Astrocyte (in vitro differentiated cells and primary cell): ENCODE measurements around the gene CD48. TPM values are rescaled to one million over a fixed set of nuclear protein-coding genes. Genes with fewer than 3 reads are reported as not detected.

Experiments
- DNase-seq: peaks from one replicate; pipeline ENCODE4 v3.0.0-alpha.2; 2010; ENCODE audit warnings: low read depth
- FAIRE-seq: peaks from 2 replicates; lab custom pipeline; 2011; peaks lifted over from hg19 to GRCh38; lab: Jason Lieb, UNC
- H2AFZ ChIP-seq: 2 replicates; pipeline ENCODE4 v1.6.0; 2012; ENCODE audit warnings: low read depth, low read length, inconsistent platforms
- H3K27ac ChIP-seq: 2 replicates; pipeline ENCODE4 v1.5.1; 2011; ENCODE audit warnings: low read depth, low read length, inconsistent platforms
- H3K27me3 ChIP-seq: 2 replicates; pipeline ENCODE4 v1.6.0; 2011; ENCODE audit warnings: low read length, inconsistent platforms; ENCODE audit not compliant: insufficient read depth
- H3K36me3 ChIP-seq: 2 replicates; pipeline ENCODE4 v1.5.1; 2011; ENCODE audit warnings: low read length, inconsistent platforms; ENCODE audit not compliant: insufficient read depth
- H3K4me1 ChIP-seq: 2 replicates; pipeline ENCODE4 v1.5.1; 2011; ENCODE audit warnings: low read length, inconsistent platforms; ENCODE audit not compliant: insufficient read depth
- H3K4me2 ChIP-seq: 2 replicates; pipeline ENCODE4 v1.6.0; 2012; ENCODE audit warnings: low read length, inconsistent platforms
- H3K4me3 ChIP-seq: 2 replicates; pipeline ENCODE4 v1.5.1; 2011; ENCODE audit warnings: low read depth, mild to moderate bottlenecking, low read length, inconsistent platforms; ENCODE audit not compliant: insufficient read depth
- H3K79me2 ChIP-seq: 2 replicates; pipeline ENCODE4 v1.6.0; 2012; ENCODE audit warnings: mild to moderate bottlenecking, low read length, inconsistent platforms; ENCODE audit not compliant: insufficient read depth
- H3K9ac ChIP-seq: 2 replicates; pipeline ENCODE4 v1.6.0; 2012; ENCODE audit warnings: mild to moderate bottlenecking, low read length, inconsistent platforms
- H3K9me3 ChIP-seq: 2 replicates; pipeline ENCODE4 v1.5.1; 2012; ENCODE audit warnings: low read depth, mild to moderate bottlenecking, low read length, inconsistent platforms; ENCODE audit not compliant: insufficient read depth
- H4K20me1 ChIP-seq: 2 replicates; pipeline ENCODE4 v1.6.0; 2012; ENCODE audit warnings: low read length, inconsistent platforms; ENCODE audit not compliant: insufficient read depth
- H3K27ac Mint-ChIP-seq: one replicate; pipeline ENCODE4 v1.8.0; 2021; ENCODE audit warnings: mild to moderate bottlenecking, mixed read lengths; ENCODE audit not compliant: unreplicated experiment
- H3K27me3 Mint-ChIP-seq: one replicate; pipeline ENCODE4 v1.8.0; 2021; ENCODE audit warnings: low read depth, mixed read lengths; ENCODE audit not compliant: unreplicated experiment
- H3K36me3 Mint-ChIP-seq: one replicate; pipeline ENCODE4 v1.8.0; 2021; ENCODE audit warnings: low read depth, mixed read lengths; ENCODE audit not compliant: unreplicated experiment
- H3K4me1 Mint-ChIP-seq: one replicate; pipeline ENCODE4 v1.8.0; 2021; ENCODE audit warnings: low read depth, mixed read lengths; ENCODE audit not compliant: unreplicated experiment
- H3K4me3 Mint-ChIP-seq: one replicate; pipeline ENCODE4 v1.8.0; 2021; ENCODE audit warnings: mild to moderate bottlenecking, moderate library complexity, mixed read lengths; ENCODE audit not compliant: unreplicated experiment
- H3K9me3 Mint-ChIP-seq: one replicate; pipeline ENCODE4 v1.8.0; 2021; ENCODE audit warnings: mild to moderate bottlenecking, mixed read lengths; ENCODE audit not compliant: unreplicated experiment
- EZH2 ChIP-seq: IDR thresholded peaks from 2 replicates; pipeline ENCODE4 v1.6.1; 2012; ENCODE audit warnings: mild to moderate bottlenecking, low read length, inconsistent platforms; ENCODE audit not compliant: insufficient read depth
- total RNA-seq: library from RNA; stranded (reverse); gene quantifications from 2 replicates; pipeline ENCODE4 v1.2.1, GENCODE V29; 2021
- TF ChIP-seq, protein P1 (sequence below): IDR thresholded peaks from 2 replicates; pipeline ENCODE4 v1.5.1; 2011; ENCODE audit warnings: low read depth, mild to moderate bottlenecking, inconsistent platforms, low read length, moderate library complexity; ENCODE audit not compliant: insufficient read depth

Gene CD48
- total RNA-seq, 1 donor from 2014 or later, result not detected

DNA sequence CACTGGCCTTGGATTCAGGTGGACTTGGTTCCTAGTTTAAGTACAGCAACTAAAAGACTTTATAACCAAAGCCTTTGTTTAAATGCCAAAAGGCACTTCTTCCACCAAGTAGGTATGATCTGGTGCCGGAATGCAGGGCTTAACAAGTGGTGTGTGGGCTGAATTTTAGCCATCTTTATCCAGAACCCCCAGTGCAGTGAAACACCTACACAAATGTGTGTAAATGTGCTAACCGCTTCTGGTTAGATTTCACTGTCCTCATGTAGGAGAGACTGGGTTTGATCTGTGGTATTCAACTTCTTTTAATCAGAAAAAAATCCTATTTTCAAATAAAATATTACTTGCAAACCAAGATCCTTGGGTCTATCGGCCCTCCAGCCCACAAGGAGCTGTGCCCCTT lies 75.1 kb downstream of the CD48 start:
- H3K4me2 ChIP-seq, result no peak overlapping the region
- H3K4me1 ChIP-seq, result no peaks in the 10 kb centered on the region
- TF ChIP-seq, protein P1, sequence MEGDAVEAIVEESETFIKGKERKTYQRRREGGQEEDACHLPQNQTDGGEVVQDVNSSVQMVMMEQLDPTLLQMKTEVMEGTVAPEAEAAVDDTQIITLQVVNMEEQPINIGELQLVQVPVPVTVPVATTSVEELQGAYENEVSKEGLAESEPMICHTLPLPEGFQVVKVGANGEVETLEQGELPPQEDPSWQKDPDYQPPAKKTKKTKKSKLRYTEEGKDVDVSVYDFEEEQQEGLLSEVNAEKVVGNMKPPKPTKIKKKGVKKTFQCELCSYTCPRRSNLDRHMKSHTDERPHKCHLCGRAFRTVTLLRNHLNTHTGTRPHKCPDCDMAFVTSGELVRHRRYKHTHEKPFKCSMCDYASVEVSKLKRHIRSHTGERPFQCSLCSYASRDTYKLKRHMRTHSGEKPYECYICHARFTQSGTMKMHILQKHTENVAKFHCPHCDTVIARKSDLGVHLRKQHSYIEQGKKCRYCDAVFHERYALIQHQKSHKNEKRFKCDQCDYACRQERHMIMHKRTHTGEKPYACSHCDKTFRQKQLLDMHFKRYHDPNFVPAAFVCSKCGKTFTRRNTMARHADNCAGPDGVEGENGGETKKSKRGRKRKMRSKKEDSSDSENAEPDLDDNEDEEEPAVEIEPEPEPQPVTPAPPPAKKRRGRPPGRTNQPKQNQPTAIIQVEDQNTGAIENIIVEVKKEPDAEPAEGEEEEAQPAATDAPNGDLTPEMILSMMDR, result no peak
- no peak for TF ChIP-seq EZH2
- Mint-ChIP-seq H3K9me3 (peaks cover 2% of the 10 kb centered on the region), H3K4me1 (peaks cover 35% of the 10 kb centered on the region), H3K27ac (no peak overlapping the region), H3K4me3 (no peak overlapping the region), H3K36me3 (no peaks in the 10 kb centered on the region), H3K27me3 (no peaks in the 10 kb centered on the region)
- H2AFZ ChIP-seq, result no peak overlapping the region
- H3K27me3 ChIP-seq, result no peaks in the 10 kb centered on the region
- H3K36me3 ChIP-seq, result no peaks in the 10 kb centered on the region
- no peaks in the 10 kb centered on the region for H4K20me1 ChIP-seq
- H3K4me3 ChIP-seq, result no peak overlapping the region
- no peak for FAIRE-seq
- H3K79me2 ChIP-seq, result no peaks in the 10 kb centered on the region
- no peaks in the 10 kb centered on the region for H3K9me3 ChIP-seq
- H3K9ac ChIP-seq, result no peak overlapping the region
- no peak for DNase-seq
- no peak overlapping the region for H3K27ac ChIP-seq

DNA sequence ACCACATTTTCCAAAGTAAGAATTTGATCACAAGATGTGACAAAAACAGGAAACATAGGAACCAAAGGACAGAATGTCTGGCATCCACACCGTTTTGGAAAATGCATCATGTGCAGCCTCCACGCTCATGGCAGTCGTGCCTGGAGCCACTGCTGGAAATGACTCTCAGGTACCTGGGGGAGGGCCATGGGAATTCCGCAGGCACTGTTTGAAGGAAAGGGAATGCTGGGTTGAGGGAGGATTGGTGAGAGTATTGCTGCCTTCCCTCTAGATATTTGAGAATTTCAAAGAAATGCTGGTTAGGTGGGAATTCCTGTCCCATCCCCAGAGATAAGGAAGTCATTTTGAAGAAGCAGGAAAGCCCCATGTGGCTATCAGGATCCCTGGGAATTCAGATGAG lies 75.5 kb downstream of the CD48 start:
- Histone ChIP-seq H3K27me3 (no peaks in the 10 kb centered on the region), H3K4me2 (no peak overlapping the region), H3K9me3 (no peaks in the 10 kb centered on the region), H3K36me3 (no peaks in the 10 kb centered on the region), H3K9ac (no peak overlapping the region), H4K20me1 (no peaks in the 10 kb centered on the region), H3K79me2 (no peaks in the 10 kb centered on the region), H3K4me1 (no peaks in the 10 kb centered on the region), H3K27ac (no peak overlapping the region), H2AFZ (no peak overlapping the region), H3K4me3 (no peak overlapping the region)
- no peaks in the 10 kb centered on the region for H3K36me3 Mint-ChIP-seq
- no peak for TF ChIP-seq EZH2
- TF ChIP-seq, protein P1, result no peak
- FAIRE-seq, result no peak
- H3K4me3 Mint-ChIP-seq, result no peak overlapping the region
- H3K27ac Mint-ChIP-seq, result no peak overlapping the region
- DNase-seq, result no peak
- no peaks in the 10 kb centered on the region for H3K27me3 Mint-ChIP-seq
- H3K9me3 Mint-ChIP-seq, result peaks cover 2% of the 10 kb centered on the region
- H3K4me1 Mint-ChIP-seq, result peaks cover 35% of the 10 kb centered on the region

DNA sequence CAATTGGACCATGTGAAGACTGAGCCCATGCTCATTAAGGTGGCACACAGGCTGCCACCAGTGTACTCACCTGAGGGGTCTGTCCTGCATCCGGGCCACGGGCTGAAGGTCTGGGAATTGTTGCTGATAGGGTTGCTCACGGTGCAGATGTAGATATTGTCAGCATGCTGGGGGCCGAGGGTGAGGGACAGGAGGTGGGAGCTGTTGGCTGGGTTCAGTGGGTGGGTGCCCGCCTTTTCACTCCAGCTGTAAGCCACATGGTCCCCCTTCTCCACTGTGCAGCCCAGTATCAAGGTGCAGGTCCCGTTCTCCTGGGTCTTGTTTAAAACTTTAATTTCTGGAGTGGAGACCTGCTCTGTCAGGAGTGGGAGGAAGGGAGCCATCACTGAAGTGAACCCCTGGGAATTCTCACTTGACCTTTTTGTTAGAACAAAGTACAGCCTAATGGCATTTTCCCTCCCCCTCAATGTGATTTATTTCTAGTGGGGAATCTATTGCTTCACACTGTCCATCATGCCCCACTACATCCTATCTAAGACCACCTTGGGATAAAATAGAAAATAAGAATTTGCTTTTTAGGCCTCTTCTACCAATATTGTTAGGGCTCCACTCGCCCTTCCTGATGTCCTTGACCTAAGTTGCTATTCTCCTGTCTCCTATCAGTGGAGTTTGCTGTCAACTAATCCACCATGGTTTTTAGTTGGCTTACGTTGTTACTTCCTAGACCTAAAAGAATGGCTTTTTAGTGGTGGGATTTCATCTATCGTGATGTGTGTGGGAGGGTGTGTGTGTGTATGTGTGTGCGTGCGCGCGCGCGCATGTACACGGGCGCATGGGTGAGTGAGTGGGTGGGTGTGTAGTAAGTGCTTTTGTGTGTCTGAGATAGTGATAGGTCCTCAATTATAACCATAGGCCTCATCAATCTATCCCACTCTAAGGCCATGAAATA lies 76.8 kb downstream of the CD48 start:
- Mint-ChIP-seq H3K9me3 (peaks cover 2% of the 10 kb centered on the region), H3K27ac (no peak overlapping the region), H3K27me3 (no peaks in the 10 kb centered on the region), H3K4me3 (no peak overlapping the region), H3K36me3 (no peaks in the 10 kb centered on the region), H3K4me1 (peaks cover 35% of the 10 kb centered on the region)
- Histone ChIP-seq H3K9me3 (no peaks in the 10 kb centered on the region), H3K4me3 (no peak overlapping the region), H3K27ac (no peak overlapping the region), H3K36me3 (no peaks in the 10 kb centered on the region), H3K4me2 (no peak overlapping the region), H3K79me2 (no peaks in the 10 kb centered on the region), H2AFZ (no peak overlapping the region), H3K4me1 (no peaks in the 10 kb centered on the region), H4K20me1 (no peaks in the 10 kb centered on the region), H3K9ac (no peak overlapping the region), H3K27me3 (no peaks in the 10 kb centered on the region)
- DNase-seq (no peak), FAIRE-seq (no peak)
- TF ChIP-seq, protein P1, result no peak
- no peak for TF ChIP-seq EZH2
